Right ventricle myocardium superior (tissue), 1 donor: ENCODE measurements around the gene OSBPL1A. TPM values are rescaled to one million over a fixed set of nuclear protein-coding genes. Genes with fewer than 3 reads are reported as not detected.

Experiments
- ATAC-seq: fragments of 200-7000 bp; cut with Tn5 transposase; one replicate; pipeline ENCODE4 v1.9.1; 2020; ENCODE audit warnings: mild to moderate bottlenecking; ENCODE audit not compliant: poor library complexity
- DNase-seq: peaks from one replicate; pipeline ENCODE4 v3.0.0-alpha.2; 2020
- intact Hi-C: fragments of 100-400 bp; cut with DNase I; formaldehyde crosslinking; loops from one replicate; pipeline ENCODE4 v1.11.2; 2022
- total RNA-seq: library from RNA; stranded (reverse); fragmentation: NEBNext Ultra II Directional; extraction: Animal tissue kit (Norgen Biotek cat#: 25700); gene quantifications from one replicate; pipeline ENCODE4 v1.2.1, GENCODE V29; 2021
- donor health status: DM: no; HTN: yes; CAD: no; lungs with severe emphysema.

Gene OSBPL1A
- total RNA-seq, 1 donor from 2014 or later, result 79.9 TPM

DNA sequence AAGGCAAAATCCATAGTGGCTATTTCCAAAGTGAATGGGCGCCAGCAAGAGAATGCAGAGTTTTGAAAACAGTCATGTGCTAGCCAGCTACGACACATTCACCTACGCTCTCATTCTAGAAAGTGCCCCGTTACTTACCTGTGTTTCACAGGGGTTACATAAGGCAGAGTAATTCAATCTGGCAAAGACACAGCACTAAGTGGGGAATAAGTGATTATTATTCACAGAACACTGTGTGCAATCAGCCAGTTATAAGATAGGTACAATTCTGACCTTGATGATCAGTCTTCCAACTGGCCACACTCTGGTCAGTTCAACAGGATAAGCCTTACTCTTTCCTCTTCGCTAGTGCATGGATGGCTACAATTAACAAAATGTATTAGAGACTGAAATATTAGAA is 152.9 kb downstream of the OSBPL1A start:
- intact Hi-C loops, result no loop called here
- no peak for DNase-seq
- ATAC-seq, result peak; percentile 53

DNA sequence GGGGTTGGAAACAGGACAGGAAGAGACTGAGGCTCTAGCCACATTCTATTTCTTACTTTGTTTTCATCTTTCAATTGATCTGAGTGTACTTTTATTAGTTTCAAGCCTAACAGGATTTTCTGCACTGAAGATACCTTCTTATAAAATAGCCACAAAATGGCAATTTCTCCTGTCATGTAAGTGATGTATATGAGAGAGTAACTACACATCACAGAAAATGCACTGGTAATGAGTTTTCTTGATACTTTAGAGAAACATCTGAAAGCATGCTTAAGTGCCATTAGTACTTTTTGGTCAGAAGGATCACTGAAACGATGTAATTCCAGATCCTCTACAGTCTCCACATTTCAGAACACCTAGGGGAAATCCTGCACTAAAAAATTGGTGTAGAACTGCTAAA is 153.9 kb downstream of the OSBPL1A start:
- DNase-seq, result no peak
- intact Hi-C loops, result no loop called here
- no peak for ATAC-seq

DNA sequence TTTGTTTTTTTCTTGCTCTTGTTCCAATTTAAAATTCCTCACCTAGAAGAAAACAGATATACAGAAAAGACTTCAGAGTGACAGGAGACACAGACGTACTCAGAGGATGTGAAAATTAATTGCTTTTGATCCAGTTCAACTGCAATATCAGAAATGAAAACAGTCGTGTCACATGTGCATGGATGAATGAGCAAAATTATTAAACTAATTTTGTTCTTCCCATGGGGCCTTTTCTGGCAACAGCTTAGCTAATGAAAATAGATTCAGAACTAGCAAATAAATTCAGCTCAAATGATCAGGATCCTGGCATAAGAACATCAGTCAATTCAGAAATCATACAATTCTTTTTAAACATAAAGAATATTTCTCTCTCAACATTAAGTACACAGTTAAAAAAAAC is 158.3 kb downstream of the OSBPL1A start:
- DNase-seq, result no peak
- intact Hi-C loops, result no loop called here
- ATAC-seq, result no peak

DNA sequence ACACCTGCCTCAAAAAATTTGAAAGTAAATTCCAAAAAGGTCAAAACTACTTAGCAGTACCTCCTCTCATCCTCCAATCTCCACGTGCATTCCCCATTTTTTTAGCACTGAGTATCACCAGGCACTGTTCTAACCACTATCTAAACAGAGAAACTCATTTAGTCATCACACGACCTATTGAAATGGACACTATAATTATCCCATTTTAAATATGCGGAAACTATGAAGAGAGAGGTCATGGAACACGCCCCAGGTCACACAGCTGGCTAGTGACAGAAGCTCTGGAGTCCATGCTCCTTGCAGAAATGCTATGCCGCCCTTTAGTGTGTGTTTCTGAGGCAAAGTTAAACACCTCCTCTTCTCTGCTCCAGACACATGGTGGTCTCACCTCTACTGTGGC is 159.2 kb downstream of the OSBPL1A start:
- intact Hi-C loops, result no loop called here
- DNase-seq (no peak), ATAC-seq (no peak)

DNA sequence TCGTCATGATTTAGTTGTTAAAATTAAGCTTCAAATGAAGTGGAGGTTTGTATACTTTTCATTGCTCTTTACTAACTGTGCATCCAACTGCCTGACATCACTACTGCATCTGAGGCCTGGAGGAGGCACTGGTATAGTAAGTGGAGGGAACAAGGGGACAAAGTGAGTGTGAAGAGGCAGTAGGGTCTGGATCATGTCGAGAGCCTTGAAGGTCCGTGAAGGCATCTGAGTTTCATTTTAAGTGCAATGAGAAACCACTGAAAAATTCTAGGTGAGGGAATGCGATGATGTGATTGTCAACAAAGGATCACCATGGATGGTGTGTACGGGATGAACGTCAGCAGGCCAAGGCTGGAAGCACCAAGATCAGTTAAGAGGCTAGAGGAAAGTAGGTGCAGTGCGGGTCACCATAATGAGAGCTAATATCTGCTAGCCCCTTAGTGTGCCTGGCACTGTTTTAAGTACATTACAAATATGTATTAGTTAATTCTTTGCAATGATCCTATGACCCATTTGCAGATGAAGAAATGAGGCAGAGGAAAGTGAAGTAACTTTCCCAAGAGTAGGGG is 162.7 kb downstream of the OSBPL1A start:
- DNase-seq (no peak), ATAC-seq (no peak)

DNA sequence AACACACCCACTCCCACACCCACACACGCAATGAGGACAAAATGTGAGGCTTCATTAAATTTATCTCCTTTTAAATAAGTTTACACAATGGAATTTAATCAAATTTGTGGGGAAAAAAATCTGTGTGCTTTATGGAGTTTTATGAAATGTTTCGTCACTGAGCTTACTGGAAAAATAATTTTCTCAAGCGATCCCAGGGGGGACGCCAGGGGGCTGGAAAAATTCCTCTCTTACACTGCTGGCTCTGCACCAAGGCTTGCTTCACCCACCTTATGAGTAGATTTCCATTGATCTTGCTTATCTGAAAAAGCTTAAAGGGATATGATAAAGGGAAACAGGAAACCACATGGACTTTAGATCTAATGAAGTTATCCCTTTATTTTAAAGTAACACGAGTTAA is 163.3 kb downstream of the OSBPL1A start:
- ATAC-seq (no peak), DNase-seq (peak; percentile 57)
- intact Hi-C loops, result no loop called here

More for the DNA sequence above, 162.7 kb downstream of the OSBPL1A start:
- intact Hi-C loops, result no loop called here

DNA sequence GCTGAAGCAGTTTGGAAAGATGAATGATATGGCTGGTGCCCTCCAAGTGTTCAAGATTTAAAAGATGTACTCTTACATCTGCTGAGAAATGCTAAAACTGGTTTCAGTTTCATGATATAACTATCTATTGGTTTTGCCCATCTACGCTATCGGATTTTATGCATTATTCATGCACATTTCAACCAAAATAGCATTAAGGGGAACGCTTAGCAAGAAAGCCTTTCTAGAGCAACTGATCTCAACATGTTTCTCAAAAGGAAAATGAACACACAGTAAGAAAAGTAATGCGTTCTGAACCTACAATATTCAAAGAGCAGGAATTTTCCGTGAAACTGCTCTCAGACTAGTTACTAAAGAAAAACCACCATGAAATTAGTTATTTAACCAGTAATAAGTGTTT is 164.8 kb downstream of the OSBPL1A start:
- ATAC-seq, result no peak
- intact Hi-C loops, result no loop called here
- DNase-seq, result no peak

DNA sequence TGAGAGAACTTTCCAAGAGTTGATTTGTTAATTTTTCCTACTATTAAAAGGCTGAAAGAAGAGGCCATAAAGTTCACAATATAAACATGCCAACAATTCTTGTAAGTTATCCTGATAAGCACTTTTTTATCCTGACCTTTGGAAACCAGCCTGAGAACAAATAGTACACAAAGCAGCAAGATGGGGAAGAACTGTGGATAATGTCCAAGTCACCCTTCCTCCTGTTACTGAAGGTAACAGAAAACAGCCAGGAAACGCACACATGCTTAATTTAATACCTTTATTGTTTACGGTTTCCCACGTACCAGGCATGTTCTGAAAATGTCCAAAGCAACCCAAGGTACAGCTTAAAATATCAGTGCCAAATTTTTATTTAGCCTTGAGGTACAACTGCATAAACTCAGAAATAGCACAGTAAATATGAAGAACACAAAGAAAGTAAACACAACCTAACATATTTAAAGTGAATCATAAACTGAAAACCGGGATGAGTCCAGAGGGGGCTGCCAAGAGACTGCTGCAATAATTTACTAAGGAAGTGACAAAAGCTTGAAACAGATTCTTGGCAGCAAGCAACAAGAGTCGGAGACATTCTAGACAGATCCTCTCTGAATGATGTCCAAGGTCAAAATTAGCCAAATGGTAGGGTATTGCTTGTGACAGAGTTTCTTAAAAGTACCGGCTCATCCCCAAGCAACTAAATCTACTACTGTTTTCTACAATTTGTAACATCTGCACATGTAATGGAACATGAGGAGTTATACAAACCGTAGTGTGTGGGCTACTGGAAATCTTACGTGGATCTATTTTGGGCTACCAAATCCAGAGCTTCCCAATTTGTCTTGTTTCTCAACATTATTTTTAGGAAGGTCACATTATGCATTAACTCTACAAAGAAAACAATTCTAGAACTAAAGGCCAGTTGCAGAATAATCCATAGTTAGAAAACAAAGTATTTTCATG is 165.6 kb downstream of the OSBPL1A start:
- intact Hi-C loops, result no loop called here
- DNase-seq, result no peak
- ATAC-seq, result peak; percentile 78

DNA sequence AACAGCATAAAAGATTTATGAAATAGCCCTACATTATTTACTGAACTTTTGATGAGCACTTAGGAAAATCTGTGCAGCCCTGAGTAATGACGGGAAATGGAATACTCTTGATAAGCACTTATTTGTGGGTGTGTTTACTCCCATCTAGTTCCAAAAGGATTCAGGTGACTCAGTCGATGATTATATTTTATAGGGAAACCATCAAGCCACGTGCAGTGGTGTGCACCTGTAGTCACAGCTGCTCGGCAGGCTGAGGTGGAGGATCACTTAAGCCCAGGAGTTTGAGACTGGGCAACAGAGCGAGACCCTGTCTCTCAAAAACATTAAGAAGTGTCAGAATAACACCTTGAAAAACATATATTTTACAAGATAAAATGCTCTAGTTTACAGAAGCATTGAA is 166.9 kb downstream of the OSBPL1A start:
- intact Hi-C loops, result no loop called here
- ATAC-seq (no peak), DNase-seq (no peak)

DNA sequence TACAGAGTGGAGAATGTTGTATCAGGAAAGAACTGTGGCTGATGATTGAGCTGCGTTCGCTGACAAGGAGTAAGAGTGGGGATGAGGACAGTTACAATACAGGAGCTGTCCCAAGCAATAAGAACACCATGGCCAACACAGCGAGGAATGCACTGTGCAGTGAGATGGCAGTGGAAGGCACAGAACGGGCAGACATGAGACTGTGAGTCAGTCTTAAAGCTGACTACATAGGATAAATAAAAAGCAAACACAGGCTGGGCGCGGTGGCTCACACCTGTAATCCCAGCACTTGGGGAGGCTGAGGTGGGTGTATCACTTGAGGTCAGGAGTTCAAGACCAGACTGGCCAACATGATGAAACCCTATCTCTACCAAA is 169.0 kb downstream of the OSBPL1A start:
- ATAC-seq, result no peak
- intact Hi-C loops, result no loop called here
- DNase-seq, result no peak

DNA sequence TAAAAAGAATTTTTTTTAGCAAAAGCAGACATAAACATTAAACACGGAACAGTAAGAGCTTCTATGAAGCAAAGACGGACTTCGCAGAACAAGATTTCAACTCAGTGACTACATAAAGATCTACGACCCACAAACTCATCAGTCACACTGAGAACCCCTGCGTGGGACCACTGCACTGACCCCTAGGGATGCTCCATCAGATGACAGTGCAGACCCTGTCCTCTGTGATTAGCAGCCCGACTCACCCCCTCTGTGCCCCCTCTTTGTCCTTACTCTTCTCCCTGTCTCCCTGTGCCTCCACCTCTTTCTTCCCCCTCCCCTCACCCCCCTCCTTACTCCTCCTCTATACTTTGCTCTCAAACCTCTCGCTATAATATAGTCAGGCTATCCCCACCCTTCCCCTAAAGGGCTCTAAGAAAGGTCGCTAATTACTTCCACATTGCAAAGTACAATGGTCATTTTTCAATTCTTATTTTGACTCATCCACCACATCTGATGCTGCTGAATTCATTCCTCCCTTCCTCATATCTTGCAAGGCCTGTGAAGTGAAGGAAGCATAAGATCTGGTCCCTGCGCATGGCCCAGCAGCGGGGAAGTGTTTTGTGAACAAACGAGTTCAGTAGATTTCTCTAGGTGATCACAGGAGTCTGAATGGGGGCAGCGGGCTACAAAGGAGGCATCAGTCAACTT is 169.5 kb downstream of the OSBPL1A start:
- DNase-seq, result no peak
- ATAC-seq, result no peak
- intact Hi-C loops, result no loop called here

DNA sequence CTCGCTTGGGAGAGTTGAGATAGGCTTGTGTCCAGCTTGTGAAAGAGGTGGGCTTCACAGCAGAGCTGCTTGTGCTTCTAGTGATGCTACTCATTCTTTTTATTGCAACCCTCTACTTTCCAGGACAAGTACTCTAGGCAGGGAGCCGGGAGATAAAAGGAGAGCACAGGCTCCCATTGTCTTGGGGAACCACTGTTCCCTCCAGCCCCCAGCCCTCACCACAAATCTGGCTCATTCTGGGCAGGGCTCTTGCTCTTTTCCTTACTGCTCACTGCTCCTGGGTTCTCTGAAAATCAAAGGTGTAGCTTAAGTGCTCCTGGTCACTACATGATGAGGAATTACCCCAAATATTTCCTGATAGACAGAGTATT is 177.3 kb downstream of the OSBPL1A start:
- ATAC-seq (peak; percentile 21), DNase-seq (no peak)
- intact Hi-C loops, result no loop called here

DNA sequence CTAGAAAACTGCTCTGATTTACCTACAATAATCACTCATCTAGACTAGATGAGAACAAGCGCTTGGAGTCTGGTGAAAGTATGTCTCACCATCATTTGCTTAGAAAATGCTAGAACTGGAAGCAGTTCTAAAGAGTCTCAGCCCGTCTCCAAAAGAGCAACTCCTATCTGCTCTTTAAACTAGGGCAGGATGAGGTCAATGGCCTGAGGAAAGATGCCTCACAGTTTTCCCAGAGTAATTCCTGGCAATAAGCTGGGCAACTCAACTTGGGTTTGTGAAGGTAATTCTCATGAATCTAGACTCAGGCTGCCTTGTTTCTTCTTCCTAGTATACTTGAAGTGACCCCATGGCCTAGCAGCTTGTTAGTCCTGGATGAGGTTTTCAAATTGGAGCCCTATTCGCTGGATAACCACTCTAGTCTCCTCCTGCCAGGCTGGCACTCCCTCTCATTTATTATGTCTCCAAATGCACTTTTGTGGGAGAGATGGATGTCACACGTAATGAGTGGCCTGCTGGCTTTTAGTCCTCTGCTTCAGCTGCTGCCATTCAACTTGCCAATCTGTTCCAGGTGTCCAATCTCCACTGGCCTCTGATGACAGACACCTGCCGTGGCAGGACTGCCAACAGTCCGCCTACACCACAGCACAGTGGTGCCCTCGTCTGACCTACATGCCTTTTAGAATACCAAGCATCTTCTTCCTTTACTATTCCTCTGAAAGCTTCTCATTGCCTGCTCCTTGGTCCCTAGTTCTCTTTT is 177.9 kb downstream of the OSBPL1A start:
- ATAC-seq (peak; percentile 83), DNase-seq (peak; percentile 47)
- intact Hi-C loops, result no loop called here

DNA sequence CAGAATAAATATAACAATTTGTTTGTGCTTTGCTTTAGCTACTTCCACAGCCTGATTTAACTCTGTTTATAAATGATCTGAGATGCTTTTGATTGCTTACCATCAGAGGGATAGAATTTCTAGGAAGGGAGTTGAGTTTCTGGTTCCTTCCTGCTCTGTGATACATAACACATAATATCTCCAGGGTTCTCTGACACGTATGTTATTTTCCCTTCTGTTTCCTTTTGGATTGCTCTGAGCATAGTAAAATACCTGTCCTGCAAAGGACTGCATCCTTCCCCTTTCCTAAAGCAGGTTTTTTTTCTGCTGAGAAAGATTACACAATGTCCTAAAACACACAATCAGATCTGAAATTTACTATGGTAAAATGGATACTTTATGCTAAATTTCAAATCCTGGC is 182.7 kb downstream of the OSBPL1A start:
- intact Hi-C loops, result no loop called here
- ATAC-seq (no peak), DNase-seq (no peak)

DNA sequence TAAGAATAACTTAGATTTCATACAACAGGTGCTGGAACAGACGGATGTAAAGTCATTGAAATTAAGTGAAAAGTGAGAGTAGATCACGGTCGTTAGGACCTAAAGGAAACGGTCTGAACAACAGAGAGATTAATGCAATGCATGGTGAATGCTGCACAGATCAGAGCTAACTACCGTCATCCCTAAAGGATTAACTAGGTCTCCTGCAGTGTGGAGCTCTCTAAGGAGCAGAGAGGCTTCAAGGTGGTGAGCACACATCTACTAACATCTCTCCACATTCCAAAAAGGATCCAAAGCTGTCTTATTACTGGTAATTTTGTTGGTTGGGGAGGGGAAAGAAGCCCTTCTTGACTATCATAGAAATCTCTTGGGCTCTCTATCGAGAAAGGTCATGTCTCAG is 183.5 kb downstream of the OSBPL1A start:
- ATAC-seq (no peak), DNase-seq (no peak)
- intact Hi-C loops, result no loop called here

DNA sequence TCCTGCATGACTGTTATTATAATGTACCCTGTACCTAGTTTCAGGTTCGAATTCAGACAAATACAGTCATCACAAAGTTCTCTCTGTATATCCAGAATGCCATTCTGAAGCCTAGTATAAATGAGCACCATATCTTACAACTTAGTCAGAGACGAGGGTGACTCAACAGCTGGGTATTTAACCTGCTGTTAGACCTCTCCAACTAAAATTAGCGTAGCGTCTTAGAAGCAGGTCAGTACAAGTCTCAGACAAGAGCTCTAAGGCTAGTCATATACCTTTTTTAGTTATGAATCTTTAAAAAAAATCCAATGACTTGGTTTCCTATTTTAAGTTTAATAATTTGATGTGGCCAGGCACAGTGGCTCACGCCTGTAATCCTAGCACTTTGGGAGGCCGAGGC is 184.7 kb downstream of the OSBPL1A start:
- intact Hi-C loops, result no loop called here
- DNase-seq (no peak), ATAC-seq (no peak)

DNA sequence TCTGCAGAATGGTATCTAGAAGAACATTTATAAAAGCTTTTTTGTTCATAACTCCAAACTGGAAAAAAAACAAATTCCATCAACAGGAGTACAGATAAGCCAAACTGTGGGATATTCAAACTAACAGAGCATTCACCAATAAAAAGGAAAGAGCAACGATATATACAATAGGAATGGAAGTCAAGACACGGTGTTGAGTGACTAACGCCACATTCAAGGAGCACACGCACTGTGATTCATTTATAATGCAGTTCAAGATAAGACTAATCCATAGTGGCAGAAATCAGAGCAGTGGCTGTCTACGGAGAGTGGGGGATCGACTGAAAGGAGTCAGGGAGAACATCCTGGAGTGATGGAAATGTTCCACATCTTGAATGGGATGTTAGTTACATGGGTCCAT is 188.1 kb downstream of the OSBPL1A start:
- DNase-seq (no peak), ATAC-seq (no peak)
- intact Hi-C loops, result no loop called here

DNA sequence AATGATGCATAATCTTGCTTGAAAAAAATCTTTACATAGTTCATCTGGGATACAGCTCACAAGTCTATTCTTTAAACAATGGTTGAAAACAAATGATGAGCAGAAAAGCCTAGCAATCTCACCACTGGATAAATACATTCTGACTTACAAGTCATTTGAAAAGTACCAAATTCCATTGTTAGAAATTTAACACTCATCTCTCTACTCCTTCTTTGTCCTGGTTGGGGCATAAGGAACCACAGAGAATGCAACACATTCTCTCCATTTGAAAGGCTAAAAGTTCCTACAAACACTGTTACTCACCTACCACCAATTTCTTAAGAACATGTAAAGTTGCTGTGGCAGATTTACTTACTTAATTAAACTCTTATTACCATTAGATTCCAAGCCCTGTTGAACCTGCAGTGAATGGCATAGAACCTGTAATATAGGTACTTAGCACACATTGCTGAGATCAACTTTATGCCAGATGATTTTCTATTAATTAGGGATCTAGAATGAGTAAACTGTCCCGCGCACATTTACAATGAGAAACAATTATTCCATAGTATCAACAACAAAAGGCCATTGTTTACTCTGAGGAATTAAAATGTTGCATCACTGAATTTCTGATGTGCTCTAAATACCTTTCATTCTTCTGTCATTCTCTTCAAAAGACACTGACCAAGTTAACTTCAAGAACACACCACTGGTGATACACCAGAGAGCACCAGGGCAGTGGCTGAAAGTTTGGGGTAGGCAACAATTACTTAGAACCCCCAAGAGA is 189.2 kb downstream of the OSBPL1A start:
- ATAC-seq, result no peak
- intact Hi-C loops, result no loop called here
- DNase-seq, result no peak

DNA sequence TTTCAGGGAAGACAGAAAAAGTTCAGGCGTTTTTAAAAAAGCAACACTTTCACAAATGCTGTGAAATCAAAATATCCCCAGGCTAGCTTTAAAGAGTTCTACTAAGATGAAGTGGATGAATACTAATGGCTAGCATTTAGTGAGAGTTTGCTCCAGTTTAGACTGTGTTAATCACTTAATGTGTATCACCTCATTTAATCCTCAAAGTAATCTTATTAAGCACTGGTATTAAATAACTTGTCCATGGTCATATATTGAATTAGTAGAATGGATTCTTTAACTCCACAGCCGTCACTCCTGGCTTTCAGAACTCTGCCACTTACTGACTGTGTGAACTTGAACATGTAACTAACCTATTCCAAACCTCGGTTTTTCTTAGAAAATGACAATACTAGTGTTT is 192.7 kb downstream of the OSBPL1A start:
- ATAC-seq, result no peak
- DNase-seq, result no peak
- intact Hi-C loops, result no loop called here
